Uterus (tissue), 2 donors: ENCODE measurements around the gene LINGO4.

Experiments
- POLR2A ChIP-seq, 2 donors: fragments of 450-650 bp; IDR thresholded peaks; one replicate each; pipeline ENCODE4 v1.6.1; 2016; ENCODE audit warnings: antibody characterized with exemption in 2 of 2, mild to moderate bottlenecking in 1 of 2, moderate library complexity in 1 of 2
- TF ChIP-seq, protein P1 (sequence below), 4 experiments: fragments of 200-600 bp in 2 of 4; fragments of 450-650 bp in 2 of 4; sonication (generic) in 2 of 4; IDR thresholded peaks; one replicate each; pipeline ENCODE4 v1.5.1; 2016 to 2019; ENCODE audit warnings: antibody characterized with exemption in 4 of 4, mild to moderate bottlenecking in 2 of 4, moderate library complexity in 1 of 4

DNA sequence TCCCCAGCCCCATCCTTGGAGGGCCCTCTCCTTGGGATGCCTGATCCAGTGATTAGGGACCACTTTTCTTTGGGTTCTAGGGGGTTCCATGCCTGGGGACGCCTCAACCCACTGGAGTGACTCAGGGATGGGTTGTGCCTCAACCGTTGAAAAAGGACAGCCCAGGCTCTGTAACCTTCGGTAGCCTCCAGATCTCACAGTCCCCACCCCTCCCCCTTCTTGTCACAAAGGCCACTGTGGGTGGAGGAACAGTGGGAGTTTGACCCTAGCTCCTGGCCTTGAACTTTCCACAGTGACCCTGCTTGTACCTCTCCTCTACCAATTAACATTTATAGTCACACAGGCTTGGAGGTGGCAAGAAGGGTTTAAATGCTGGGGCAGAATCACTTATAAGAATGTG is 29.0 kb upstream of the LINGO4 start:
- TF ChIP-seq, protein P1, sequence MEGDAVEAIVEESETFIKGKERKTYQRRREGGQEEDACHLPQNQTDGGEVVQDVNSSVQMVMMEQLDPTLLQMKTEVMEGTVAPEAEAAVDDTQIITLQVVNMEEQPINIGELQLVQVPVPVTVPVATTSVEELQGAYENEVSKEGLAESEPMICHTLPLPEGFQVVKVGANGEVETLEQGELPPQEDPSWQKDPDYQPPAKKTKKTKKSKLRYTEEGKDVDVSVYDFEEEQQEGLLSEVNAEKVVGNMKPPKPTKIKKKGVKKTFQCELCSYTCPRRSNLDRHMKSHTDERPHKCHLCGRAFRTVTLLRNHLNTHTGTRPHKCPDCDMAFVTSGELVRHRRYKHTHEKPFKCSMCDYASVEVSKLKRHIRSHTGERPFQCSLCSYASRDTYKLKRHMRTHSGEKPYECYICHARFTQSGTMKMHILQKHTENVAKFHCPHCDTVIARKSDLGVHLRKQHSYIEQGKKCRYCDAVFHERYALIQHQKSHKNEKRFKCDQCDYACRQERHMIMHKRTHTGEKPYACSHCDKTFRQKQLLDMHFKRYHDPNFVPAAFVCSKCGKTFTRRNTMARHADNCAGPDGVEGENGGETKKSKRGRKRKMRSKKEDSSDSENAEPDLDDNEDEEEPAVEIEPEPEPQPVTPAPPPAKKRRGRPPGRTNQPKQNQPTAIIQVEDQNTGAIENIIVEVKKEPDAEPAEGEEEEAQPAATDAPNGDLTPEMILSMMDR (IDR thresholded peaks at IDR 0.05) = no peak
- TF ChIP-seq POLR2A (IDR thresholded peaks at IDR 0.05) = no peak
